Caco-2 (cell line): ENCODE results near the gene KCNK16. TPM values are rescaled to one million over a fixed set of nuclear protein-coding genes. Genes with fewer than 3 reads are reported as not detected.

ENCODE experiments used
- BruUV-seq: library from RNA; stranded (reverse); fragments of 400-500 nt; replicated peaks from 2 replicates; lab custom pipeline; 2021; lab: Mats Ljungman, UMichigan
- CTCF ChIA-PET: fragments of 300-600 bp; sonication (Branson Sonifier 250); formaldehyde crosslinking; loops from one replicate; lab custom pipeline; 2022; ENCODE audit warnings: antibody characterized with exemption; lab: Charles Lee
- POLR2A ChIA-PET: fragments of 300-600 bp; sonication (Branson Sonifier 250); formaldehyde crosslinking; loops from one replicate; lab custom pipeline; 2022; ENCODE audit warnings: antibody characterized with exemption; lab: Charles Lee
- DNase-seq, 2 experiments: peaks; one replicate each; pipeline versions ENCODE4 v3.0.0 to v3.0.0-alpha.2; 2020 to 2022
- H3K27me3 ChIP-seq: replicated peaks from 2 replicates; pipeline ENCODE4 v1.6.0; 2011; ENCODE audit warnings: low read length; ENCODE audit not compliant: control insufficient read depth, insufficient read depth
- H3K36me3 ChIP-seq: 2 replicates; pipeline ENCODE4 v1.5.1; 2011; ENCODE audit warnings: low read length; ENCODE audit not compliant: control insufficient read depth, insufficient read depth
- H3K4me1 ChIP-seq: fragments of 250-450 bp; sonication (Bioruptor Pico); 2 replicates; pipeline ENCODE4 v1.5.1; 2020; ENCODE audit warnings: mild to moderate bottlenecking
- H3K4me3 ChIP-seq: 2 replicates; pipeline ENCODE4 v1.5.1; 2011; ENCODE audit warnings: low read depth, mild to moderate bottlenecking, control low read depth, low read length
- H3K9me3 ChIP-seq: fragments of 250-450 bp; sonication (Bioruptor Pico); 2 replicates; pipeline ENCODE4 v1.5.1; 2020; ENCODE audit warnings: mild to moderate bottlenecking, moderate library complexity
- H3K27ac Mint-ChIP-seq: one replicate; pipeline ENCODE4 v1.8.0; 2022; ENCODE audit warnings: mixed read lengths; ENCODE audit not compliant: unreplicated experiment
- H3K27me3 Mint-ChIP-seq: one replicate; pipeline ENCODE4 v1.8.0; 2022; ENCODE audit warnings: mixed read lengths; ENCODE audit not compliant: insufficient read depth, unreplicated experiment
- H3K36me3 Mint-ChIP-seq: one replicate; pipeline ENCODE4 v1.8.0; 2022; ENCODE audit warnings: mild to moderate bottlenecking, mixed read lengths; ENCODE audit not compliant: insufficient read depth, unreplicated experiment
- H3K4me1 Mint-ChIP-seq: one replicate; pipeline ENCODE4 v1.8.0; 2022; ENCODE audit warnings: low read depth, mixed read lengths; ENCODE audit not compliant: unreplicated experiment
- H3K4me3 Mint-ChIP-seq: one replicate; pipeline ENCODE4 v1.8.0; 2022; ENCODE audit warnings: mild to moderate bottlenecking, moderate library complexity, mixed read lengths; ENCODE audit not compliant: unreplicated experiment
- H3K9me3 Mint-ChIP-seq: one replicate; pipeline ENCODE4 v1.8.0; 2022; ENCODE audit warnings: mixed read lengths; ENCODE audit not compliant: unreplicated experiment
- CTCF ChIP-seq, 2 experiments: fragments of 200-600 bp in 1 of 2; IDR thresholded peaks; 1 replicate in 1 of 2; 2 replicates in 1 of 2; pipeline versions ENCODE4 v1.5.1 to v1.8.0; 2011 to 2022; ENCODE audit warnings: antibody characterized with exemption in 1 of 2, control low read depth in 1 of 2, inconsistent platforms in 1 of 2, low read depth in 1 of 2, low read length in 1 of 2, mild to moderate bottlenecking in 1 of 2, moderate library complexity in 1 of 2; ENCODE audit not compliant: insufficient read depth in 1 of 2, severe bottlenecking in 1 of 2, unreplicated experiment in 1 of 2
- intact Hi-C: fragments of 100-400 bp; cut with micrococcal nuclease; formaldehyde crosslinking; loops from one replicate; pipeline ENCODE4 v1.10.0; 2022; ENCODE audit not compliant: unreplicated experiment
- total RNA-seq: library from RNA; stranded (reverse); gene quantifications from 2 replicates; pipeline ENCODE4 v1.2.3, GENCODE V29; 2022

KCNK16 gene
- total RNA-seq, 1 experiment from 2014 or later = not detected

DNA sequence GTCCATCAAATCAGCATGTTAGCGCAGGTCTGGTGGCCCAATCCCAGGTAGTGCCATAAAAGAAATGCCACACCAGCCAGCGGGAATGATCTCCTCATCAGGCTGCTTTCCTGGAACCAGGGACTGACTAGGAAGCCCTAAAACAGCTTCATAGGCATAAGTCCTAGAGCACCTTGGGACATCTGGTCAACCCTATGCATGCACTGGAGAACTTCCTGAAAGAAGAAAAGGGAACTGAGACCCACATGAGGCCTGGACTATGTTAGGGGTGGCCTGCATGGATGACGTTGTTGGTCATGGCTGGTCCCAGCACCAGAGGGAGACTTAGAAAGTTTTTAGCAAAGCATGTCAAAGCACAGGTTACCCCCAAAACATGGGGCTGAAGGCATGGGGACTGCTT lies 7.6 kb upstream of the KCNK16 start:
- no peak for DNase-seq
- BruUV-seq = no TSS peak
- Mint-ChIP-seq H3K9me3 (no peaks in the 10 kb centered on the region), H3K36me3 (no peaks in the 10 kb centered on the region), H3K27ac (no peak overlapping the region), H3K4me1 (no peaks in the 10 kb centered on the region), H3K27me3 (peaks cover 28% of the 10 kb centered on the region), H3K4me3 (no peak overlapping the region)
- no peaks in the 10 kb centered on the region for H3K9me3 ChIP-seq
- ChIA-PET POLR2A (no interaction called here), CTCF (no interaction called here)
- intact Hi-C loops = no loop called here
- no peaks in the 10 kb centered on the region for H3K4me1 ChIP-seq
- TF ChIP-seq CTCF (IDR thresholded peaks at IDR 0.05; ENCODE audit: insufficient read depth in 1 of 2, low read depth in 1 of 2, low read length in 1 of 2, severe bottlenecking in 1 of 2, unreplicated experiment in 1 of 2) = no peak
- H3K27me3 ChIP-seq = no peaks in the 10 kb centered on the region; the same call in 1 of the 2 replicates
- no peak overlapping the region for H3K4me3 ChIP-seq
- no peaks in the 10 kb centered on the region for H3K36me3 ChIP-seq

DNA sequence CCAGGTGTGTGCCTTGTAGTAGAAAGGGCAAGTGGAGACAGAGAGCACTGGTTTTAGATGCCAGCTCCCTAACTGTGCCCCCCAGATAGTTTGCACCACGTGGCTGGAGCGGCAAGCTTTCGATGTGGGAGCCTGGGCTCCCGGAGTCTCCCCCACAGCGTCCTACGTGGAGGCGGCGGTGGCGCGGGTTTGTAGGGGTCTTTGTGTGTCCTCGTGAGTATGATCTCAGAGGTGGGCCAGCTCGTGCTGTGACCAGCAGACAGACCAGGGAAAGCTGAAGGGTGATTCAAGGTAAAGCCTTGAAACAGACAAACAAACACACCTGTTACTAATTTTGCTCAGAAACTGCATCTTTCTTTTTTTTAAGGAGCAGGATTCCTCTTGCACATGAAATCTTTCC lies 5.6 kb upstream of the KCNK16 start:
- BruUV-seq = no TSS peak
- no peaks in the 10 kb centered on the region for H3K4me1 ChIP-seq
- DNase-seq = no peak
- Mint-ChIP-seq H3K4me3 (no peak overlapping the region), H3K27ac (no peak overlapping the region), H3K4me1 (no peaks in the 10 kb centered on the region), H3K9me3 (no peaks in the 10 kb centered on the region), H3K36me3 (no peaks in the 10 kb centered on the region), H3K27me3 (peaks cover 29% of the 10 kb centered on the region)
- no peaks in the 10 kb centered on the region for H3K9me3 ChIP-seq
- TF ChIP-seq CTCF (IDR thresholded peaks at IDR 0.05; ENCODE audit: insufficient read depth in 1 of 2, low read depth in 1 of 2, low read length in 1 of 2, severe bottlenecking in 1 of 2, unreplicated experiment in 1 of 2) = no peak
- ChIA-PET CTCF (no interaction called here), POLR2A (no interaction called here)
- no peak overlapping the region for H3K4me3 ChIP-seq
- intact Hi-C loops = no loop called here
- H3K36me3 ChIP-seq = no peaks in the 10 kb centered on the region
- no peaks in the 10 kb centered on the region; the same call in 1 of the 2 replicates for H3K27me3 ChIP-seq

DNA sequence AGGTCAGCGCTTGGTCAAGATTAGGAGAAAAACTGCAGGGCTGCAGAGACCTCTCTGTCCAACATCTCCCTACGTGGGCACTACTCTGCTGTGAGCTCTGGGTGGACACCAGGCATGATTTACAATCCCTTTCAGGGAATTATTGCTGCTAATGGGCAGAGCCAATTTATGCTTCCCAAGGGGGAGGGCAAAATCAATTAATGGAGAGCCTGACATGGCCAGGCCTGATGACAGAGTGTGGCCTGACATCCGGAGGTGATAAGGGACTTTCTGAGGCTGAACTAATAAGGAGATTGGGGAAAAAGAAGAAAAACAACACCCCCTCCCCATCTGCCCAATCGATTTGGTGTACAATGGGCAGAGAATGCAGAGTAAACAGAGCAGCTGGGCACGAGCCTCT lies 5.0 kb upstream of the KCNK16 start:
- Histone ChIP-seq H3K27me3 (no peaks in the 10 kb centered on the region; the same call in 1 of the 2 replicates), H3K4me3 (no peak overlapping the region), H3K36me3 (no peaks in the 10 kb centered on the region), H3K4me1 (no peaks in the 10 kb centered on the region), H3K9me3 (no peaks in the 10 kb centered on the region)
- TF ChIP-seq CTCF (IDR thresholded peaks at IDR 0.05; ENCODE audit: insufficient read depth in 1 of 2, low read depth in 1 of 2, low read length in 1 of 2, severe bottlenecking in 1 of 2, unreplicated experiment in 1 of 2) = no peak
- Mint-ChIP-seq H3K4me1 (no peaks in the 10 kb centered on the region), H3K27ac (no peak overlapping the region), H3K36me3 (no peaks in the 10 kb centered on the region), H3K27me3 (peaks cover 26% of the 10 kb centered on the region), H3K4me3 (no peak overlapping the region), H3K9me3 (no peaks in the 10 kb centered on the region)
- no peak for DNase-seq
- no TSS peak for BruUV-seq
- intact Hi-C loops = no loop called here
- CTCF ChIA-PET = no interaction called here
- POLR2A ChIA-PET = no interaction called here
